CD4-positive, alpha-beta T cell treated with Interleukin-2 at 100 ng/mL for 4 hours (primary cell): Measurements from ENCODE around the gene EXT2.

Experiments used
- DNase-seq: peaks from one replicate; pipeline ENCODE4 v3.0.0-alpha.2; 2020; ENCODE audit warnings: low spot score

The EXT2 gene

GRCh38 chr11:44133335-44133946 is 38.0 kb downstream of the EXT2 start:
- DNase-seq: no peak

GRCh38 chr11:44134625-44135024 is 39.1 kb downstream of the EXT2 start:
- DNase-seq: no peak

- DNase-seq: no peak
Measured at GRCh38 chr11:44136176-44136945, 40.9 kb downstream of the EXT2 start.

- DNase-seq: no peak
Measured at GRCh38 chr11:44137057-44137456, 41.6 kb downstream of the EXT2 start.

- no peak for DNase-seq
Measured at GRCh38 chr11:44138286-44138685, 42.8 kb downstream of the EXT2 start.

- DNase-seq: no peak
Measured at GRCh38 chr11:44138980-44139379, 43.5 kb downstream of the EXT2 start.

GRCh38 chr11:44139565-44140330 is 44.3 kb downstream of the EXT2 start:
- no peak for DNase-seq

- DNase-seq: no peak
Measured at GRCh38 chr11:44140372-44140771, 44.9 kb downstream of the EXT2 start.

- DNase-seq: no peak
Measured at GRCh38 chr11:44140805-44141204, 45.3 kb downstream of the EXT2 start.

GRCh38 chr11:44143987-44144909 is 48.8 kb downstream of the EXT2 start:
- DNase-seq: no peak

GRCh38 chr11:44145011-44145775 is 49.7 kb downstream of the EXT2 start:
- no peak for DNase-seq

- no peak for DNase-seq
Measured at GRCh38 chr11:44146931-44147330, 51.5 kb downstream of the EXT2 start.

GRCh38 chr11:44147751-44148150 is 52.3 kb downstream of the EXT2 start:
- DNase-seq: no peak

GRCh38 chr11:44149651-44150050 is 54.2 kb downstream of the EXT2 start:
- DNase-seq: no peak

- no peak for DNase-seq
Measured at GRCh38 chr11:44150401-44150800, 54.9 kb downstream of the EXT2 start.

GRCh38 chr11:44157019-44157418 is 61.5 kb downstream of the EXT2 start:
- no peak for DNase-seq

GRCh38 chr11:44158384-44158783 is 62.9 kb downstream of the EXT2 start:
- no peak for DNase-seq

GRCh38 chr11:44159848-44160721 is 64.6 kb downstream of the EXT2 start:
- no peak for DNase-seq

GRCh38 chr11:44162004-44162403 is 66.5 kb downstream of the EXT2 start:
- no peak for DNase-seq

GRCh38 chr11:44162662-44163061 is 67.2 kb downstream of the EXT2 start:
- no peak for DNase-seq
